Spleen (tissue), 11 donors: ENCODE data around the gene ARPP19. TPM values are rescaled to one million over a fixed set of nuclear protein-coding genes. Genes with fewer than 3 reads are reported as not detected.
"Not testable (repeated sequence)": the region's sequence is repeated elsewhere in the genome, so short reads cannot be mapped to it uniquely, and the experiment has no call there.

Experiments
- DNase-seq: peaks from one replicate; pipeline ENCODE4 v3.0.0-alpha.2; 2020
- H3K27ac ChIP-seq, 8 donors: fragments of 200-600 bp; sonication (generic) in 7 of 8; 1 replicate in 4 of 8; 2 replicates in 4 of 8; pipeline versions ENCODE4 v1.5.0 to v1.8.0; 2016 to 2021; ENCODE audit warnings: inconsistent platforms in 4 of 8, mild to moderate bottlenecking in 4 of 8, moderate library complexity in 1 of 8
- H3K27me3 ChIP-seq, 7 donors: fragments of 200-600 bp; sonication (generic) in 6 of 7; replicated peaks in 1 of 7; 1 replicate in 4 of 7; 2 replicates in 3 of 7; pipeline versions ENCODE4 v1.5.0 to v1.8.0; 2016 to 2021; ENCODE audit warnings: inconsistent platforms in 3 of 7, mild to moderate bottlenecking in 1 of 7
- H3K36me3 ChIP-seq, 6 donors: fragments of 200-600 bp; sonication (generic) in 5 of 6; 1 replicate in 4 of 6; 2 replicates in 2 of 6; pipeline versions ENCODE4 v1.5.0 to v1.8.0; 2016 to 2021; ENCODE audit warnings: inconsistent platforms in 2 of 6
- H3K4me1 ChIP-seq, 6 donors: fragments of 200-600 bp; sonication (generic) in 5 of 6; 1 replicate in 3 of 6; 2 replicates in 3 of 6; pipeline versions ENCODE4 v1.5.0 to v1.8.0; 2016 to 2021; ENCODE audit warnings: inconsistent platforms in 3 of 6
- H3K4me3 ChIP-seq, 8 donors: fragments of 200-600 bp; sonication (generic) in 7 of 8; 1 replicate in 4 of 8; 2 replicates in 4 of 8; pipeline versions ENCODE4 v1.5.0 to v1.8.0; 2016 to 2021; ENCODE audit warnings: inconsistent platforms in 4 of 8, mild to moderate bottlenecking in 4 of 8, moderate library complexity in 2 of 8
- H3K9me3 ChIP-seq, 8 donors: fragments of 200-600 bp; sonication (generic) in 7 of 8; 1 replicate in 4 of 8; 2 replicates in 4 of 8; pipeline versions ENCODE4 v1.5.0 to v1.8.0; 2016 to 2021; ENCODE audit warnings: inconsistent platforms in 4 of 8
- POLR2A ChIP-seq, 3 donors: fragments of 450-650 bp; IDR thresholded peaks; one replicate each; pipeline ENCODE4 v1.5.1; 2017; ENCODE audit warnings: antibody characterized with exemption in 3 of 3, mild to moderate bottlenecking in 1 of 3
- POLR2AphosphoS5 ChIP-seq, 3 donors: sonication (generic); formaldehyde crosslinking; IDR thresholded peaks; one replicate each; pipeline ENCODE4 v1.5.1; 2017; ENCODE audit warnings: antibody characterized with exemption in 3 of 3
- WGBS, 5 donors: extraction: QIAGEN DNeasy Blood & Tissue Kit in 3 of 5; methylation state at CpG; one replicate each; pipeline versions ENCODE4 v1.1.5 to v1.1.7; 2013 to 2018; 5-methylcytosine and 5-hydroxymethylcytosine counted together
- intact Hi-C: fragments of 100-400 bp; cut with DNase I; formaldehyde crosslinking; loops from one replicate; pipeline ENCODE4 v1.15.0; 2023; ENCODE audit warnings: low total_unique reads
- polyA plus RNA-seq, 3 donors: library from polyadenylated mRNA; stranded (reverse); fragments of 200-250 nt; gene quantifications; one replicate each; pipeline ENCODE4 v1.2.1, GENCODE V29; 2013
- total RNA-seq, 7 donors: library from RNA; depleted of rRNA in 3 of 7; stranded (reverse); fragments of >200 nt in 3 of 7; fragmentation: NEBNext Ultra II Directional in 4 of 7; extraction: Animal tissue kit (Norgen Biotek cat#: 25700) in 4 of 7; gene quantifications; one replicate each; pipeline versions ENCODE4 v1.1.0 to v1.2.1, GENCODE V29; 2016 to 2021
- TF ChIP-seq, protein P1 (sequence below), 11 experiments: fragments of 200-600 bp in 7 of 11; fragments of 450-650 bp in 4 of 11; sonication (generic) in 4 of 11; IDR thresholded peaks in 8 of 11; conservative IDR thresholded peaks in 3 of 11; 1 replicate in 7 of 11; 2 replicates in 4 of 11; pipeline versions ENCODE4 v1.4.0 to v1.8.0; 2016 to 2021; ENCODE audit warnings: antibody characterized with exemption in 11 of 11, inconsistent platforms in 4 of 11, mild to moderate bottlenecking in 1 of 11
- donor health status: healthy with polysubstance abuse.
- donor health status: DM: no; HTN: no; CAD: no; lungs with moderate emphysema.
- donor health status: DM: no; HTN: no; CAD: no.
- donor health status: Bipolar disorder and iron deficiency.
- donor health status: healthy.
- donor health status: DM: no; HTN: no; CAD: no.
- donor health status: DM: yes; HTN: yes; CAD: no.

ARPP19 gene
- total and polyA plus RNA-seq, 10 donors: 18.3 to 132 (median 101) TPM

DNA sequence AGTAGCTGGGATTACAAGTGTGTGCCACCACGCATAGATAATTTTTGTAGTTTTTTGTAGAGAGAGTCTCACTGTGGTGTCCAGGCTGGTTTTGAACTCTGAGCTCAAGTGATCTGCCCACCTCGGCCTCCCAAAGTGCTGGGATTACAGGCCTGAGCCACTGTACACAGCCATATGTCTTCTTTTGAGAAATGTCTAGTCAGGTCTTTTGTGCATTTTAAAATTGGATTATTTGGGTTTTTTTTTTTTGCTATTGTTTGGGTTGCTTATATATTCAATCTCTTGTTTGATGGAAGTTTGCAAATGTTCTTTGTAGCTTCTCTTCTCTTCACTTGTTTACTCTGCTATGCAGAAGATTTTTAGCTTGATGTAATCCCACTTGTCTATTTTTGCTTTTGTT is 6.2 kb upstream of the ARPP19 start:
- TF ChIP-seq, protein P1, sequence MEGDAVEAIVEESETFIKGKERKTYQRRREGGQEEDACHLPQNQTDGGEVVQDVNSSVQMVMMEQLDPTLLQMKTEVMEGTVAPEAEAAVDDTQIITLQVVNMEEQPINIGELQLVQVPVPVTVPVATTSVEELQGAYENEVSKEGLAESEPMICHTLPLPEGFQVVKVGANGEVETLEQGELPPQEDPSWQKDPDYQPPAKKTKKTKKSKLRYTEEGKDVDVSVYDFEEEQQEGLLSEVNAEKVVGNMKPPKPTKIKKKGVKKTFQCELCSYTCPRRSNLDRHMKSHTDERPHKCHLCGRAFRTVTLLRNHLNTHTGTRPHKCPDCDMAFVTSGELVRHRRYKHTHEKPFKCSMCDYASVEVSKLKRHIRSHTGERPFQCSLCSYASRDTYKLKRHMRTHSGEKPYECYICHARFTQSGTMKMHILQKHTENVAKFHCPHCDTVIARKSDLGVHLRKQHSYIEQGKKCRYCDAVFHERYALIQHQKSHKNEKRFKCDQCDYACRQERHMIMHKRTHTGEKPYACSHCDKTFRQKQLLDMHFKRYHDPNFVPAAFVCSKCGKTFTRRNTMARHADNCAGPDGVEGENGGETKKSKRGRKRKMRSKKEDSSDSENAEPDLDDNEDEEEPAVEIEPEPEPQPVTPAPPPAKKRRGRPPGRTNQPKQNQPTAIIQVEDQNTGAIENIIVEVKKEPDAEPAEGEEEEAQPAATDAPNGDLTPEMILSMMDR (IDR thresholded peaks at IDR 0.05 in 8 of 11, conservative IDR thresholded peaks at IDR 0.05 in 3 of 11): no peak
- TF ChIP-seq POLR2A (IDR thresholded peaks at IDR 0.05): no peak
- TF ChIP-seq POLR2AphosphoS5 (IDR thresholded peaks at IDR 0.05): no peak
- DNase-seq: no peak
- Histone ChIP-seq H3K27me3 (no peaks in the 10 kb centered on the region), H3K27ac (no peak overlapping the region), H3K9me3 (no peaks in the 10 kb centered on the region), H3K36me3 (peaks cover 0 to 16% (median 3%) of the 10 kb centered on the region in 6 donors), H3K4me1 (no peaks in the 10 kb centered on the region), H3K4me3 (no peak overlapping the region)
- 92 to 100% (median 95%) methylated on average over 2 of the region's 2 CpGs for WGBS, 5 donors
- intact Hi-C loops: no loop called here

- intact Hi-C loops, H3K4me1 ChIP-seq, H3K4me3 ChIP-seq, DNase-seq, H3K9me3 ChIP-seq, H3K27me3 ChIP-seq, H3K27ac ChIP-seq: not testable (repeated sequence)
- 95 to 98% (median 97%) methylated on average over 3 of the region's 3 CpGs for WGBS, 5 donors
- H3K36me3 ChIP-seq: peaks cover 0 to 12% (median 1%) of the 10 kb centered on the region in 6 donors
Measured at GRCh38 chr15:52574623-52575022, 5.8 kb upstream of the ARPP19 start.

GRCh38 chr15:52567871-52568600 is 794 bp downstream of the ARPP19 start:
- WGBS, 5 donors: 4 to 6% (median 4%) methylated on average over 25 of the region's 25 CpGs
- no peak for TF ChIP-seq POLR2AphosphoS5 (IDR thresholded peaks at IDR 0.05)
- no peak for TF ChIP-seq POLR2A (IDR thresholded peaks at IDR 0.05)
- TF ChIP-seq, protein P1 (IDR thresholded peaks at IDR 0.05 in 8 of 11, conservative IDR thresholded peaks at IDR 0.05 in 3 of 11): no peak
- Histone ChIP-seq H3K4me3 (peak overlapping the region; percentile 42 to 82 (median 71)), H3K4me1 (peaks cover 26 to 60% (median 47%) of the 10 kb centered on the region in 6 donors), H3K36me3 (peaks cover 0 to under 1% (median 0%) of the 10 kb centered on the region in 6 donors), H3K27ac (peak overlapping the region; percentile 92 to 97 (median 94)), H3K9me3 (no peaks in the 10 kb centered on the region), H3K27me3 (no peaks in the 10 kb centered on the region)
- DNase-seq: peak; percentile 83
- intact Hi-C loops: no loop called here

GRCh38 chr15:52566889-52567288 is 1.9 kb downstream of the ARPP19 start:
- 46 to 55% (median 53%) methylated on average over 4 of the region's 4 CpGs for WGBS, 5 donors
- peak overlapping the region in 4 of 8 donors; percentile 1 to 82 (median 76) for H3K4me3 ChIP-seq
- no peak for DNase-seq

GRCh38 chr15:52565417-52566358 is 3.1 kb downstream of the ARPP19 start:
- 86 to 92% (median 89%) methylated on average over 13 of the region's 13 CpGs for WGBS, 5 donors
- peak; percentile 49 for DNase-seq

More at GRCh38 chr15:52566889-52567288, 1.9 kb downstream of the ARPP19 start:
- peaks cover 26 to 72% (median 57%) of the 10 kb centered on the region in 6 donors for H3K4me1 ChIP-seq
- no peaks in the 10 kb centered on the region for H3K27me3 ChIP-seq
- intact Hi-C loops: no loop called here
- peaks cover 0 to 7% (median 0%) of the 10 kb centered on the region in 6 donors for H3K36me3 ChIP-seq
- H3K9me3 ChIP-seq: no peaks in the 10 kb centered on the region
- H3K27ac ChIP-seq: peak overlapping the region in 3 of 8 donors; percentile 93 to 95 (median 95)
- TF ChIP-seq POLR2AphosphoS5 (IDR thresholded peaks at IDR 0.05): no peak
- TF ChIP-seq, protein P1 (IDR thresholded peaks at IDR 0.05 in 8 of 11, conservative IDR thresholded peaks at IDR 0.05 in 3 of 11): no peak

More at GRCh38 chr15:52565417-52566358, 3.1 kb downstream of the ARPP19 start:
- intact Hi-C loops, H3K36me3 ChIP-seq, H3K4me3 ChIP-seq, H3K27me3 ChIP-seq, H3K9me3 ChIP-seq: not testable (repeated sequence)
- H3K27ac ChIP-seq: peak overlapping the region in 2 of 8 donors; percentile 25 to 26
- H3K4me1 ChIP-seq: peaks cover 26 to 84% (median 66%) of the 10 kb centered on the region in 6 donors
